Activated CD8-positive, alpha-beta memory T cell treated with anti-CD3 and anti-CD28 coated beads, Interleukin-2, amount 50 U/mL, for 1 hour (primary cell): Measurements from ENCODE around the gene ZFHX2.
"Not testable (repeated sequence)": the region's sequence is repeated elsewhere in the genome, so short reads cannot be mapped to it uniquely, and the experiment has no call there.

ENCODE experiments used
- DNase-seq: peaks from one replicate; pipeline ENCODE4 v3.0.0-alpha.2; 2020; ENCODE audit errors: extremely low read depth

ZFHX2 gene

DNA sequence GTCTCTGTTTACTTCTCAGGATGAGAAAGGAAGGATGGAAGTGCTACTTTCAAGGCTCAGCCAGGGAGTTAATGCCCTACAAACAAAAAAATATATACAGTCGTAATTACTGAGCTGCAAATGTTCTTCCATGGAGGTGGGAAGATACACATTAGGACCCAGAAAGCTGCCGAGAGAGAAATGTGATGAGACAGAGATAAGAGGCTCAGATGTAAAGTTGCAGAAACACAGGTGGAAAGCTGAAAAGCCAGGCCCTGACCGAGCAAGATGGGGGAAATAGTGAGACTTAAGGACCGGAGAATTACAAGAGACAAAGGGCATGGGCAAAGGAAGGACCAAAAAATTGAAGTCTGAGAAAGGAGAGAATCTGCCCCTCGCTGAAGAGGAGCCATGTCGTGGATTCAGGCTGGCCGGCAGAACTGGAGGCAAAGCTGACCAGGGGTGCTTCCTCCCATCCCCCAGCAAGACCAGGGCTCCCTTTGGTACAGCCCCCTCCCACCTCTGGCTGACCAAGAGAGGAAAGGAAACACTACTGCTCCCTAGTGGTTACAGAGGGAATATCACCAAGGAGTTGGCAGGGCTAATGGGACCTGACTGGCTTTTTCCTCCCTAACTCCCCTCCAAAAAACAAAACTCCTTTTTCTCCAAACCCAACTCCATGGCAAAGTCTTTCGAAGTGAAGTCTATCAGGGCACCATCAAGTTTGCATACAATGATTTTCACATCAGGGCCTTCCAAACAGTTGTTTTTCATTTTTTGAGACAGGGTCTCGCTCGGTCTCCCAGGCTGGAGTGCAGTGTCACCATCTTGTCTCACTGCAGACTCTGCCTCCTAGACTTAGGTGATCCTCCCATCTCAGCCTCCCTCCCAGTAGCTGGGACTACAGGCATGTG, 12.1 kb downstream of the ZFHX2 start:
- DNase-seq: no peak

DNA sequence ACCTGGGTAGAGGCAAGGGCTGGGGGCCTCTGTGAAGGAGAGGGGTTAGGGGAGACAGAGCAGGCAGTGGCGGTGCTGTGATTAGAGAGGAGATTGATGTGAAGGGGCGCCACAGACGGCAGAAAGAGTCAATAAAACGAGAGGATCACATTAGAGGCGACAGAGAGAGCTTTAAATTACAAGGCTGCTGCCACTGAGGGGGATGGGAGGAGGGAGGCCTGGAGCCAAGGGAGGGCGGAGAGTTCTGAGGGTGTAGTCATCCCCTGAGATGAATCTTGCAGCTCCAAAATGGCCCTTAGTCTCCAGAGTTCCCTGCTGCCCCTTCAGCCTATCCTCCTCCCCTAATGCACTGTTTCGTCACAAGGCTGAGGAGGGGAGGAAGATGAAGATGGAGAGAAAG, 12.8 kb downstream of the ZFHX2 start:
- DNase-seq: no peak

- no peak for DNase-seq
Observed at GRCh38 chr14:23538050-23538718, 13.4 kb downstream of the ZFHX2 start.

DNA sequence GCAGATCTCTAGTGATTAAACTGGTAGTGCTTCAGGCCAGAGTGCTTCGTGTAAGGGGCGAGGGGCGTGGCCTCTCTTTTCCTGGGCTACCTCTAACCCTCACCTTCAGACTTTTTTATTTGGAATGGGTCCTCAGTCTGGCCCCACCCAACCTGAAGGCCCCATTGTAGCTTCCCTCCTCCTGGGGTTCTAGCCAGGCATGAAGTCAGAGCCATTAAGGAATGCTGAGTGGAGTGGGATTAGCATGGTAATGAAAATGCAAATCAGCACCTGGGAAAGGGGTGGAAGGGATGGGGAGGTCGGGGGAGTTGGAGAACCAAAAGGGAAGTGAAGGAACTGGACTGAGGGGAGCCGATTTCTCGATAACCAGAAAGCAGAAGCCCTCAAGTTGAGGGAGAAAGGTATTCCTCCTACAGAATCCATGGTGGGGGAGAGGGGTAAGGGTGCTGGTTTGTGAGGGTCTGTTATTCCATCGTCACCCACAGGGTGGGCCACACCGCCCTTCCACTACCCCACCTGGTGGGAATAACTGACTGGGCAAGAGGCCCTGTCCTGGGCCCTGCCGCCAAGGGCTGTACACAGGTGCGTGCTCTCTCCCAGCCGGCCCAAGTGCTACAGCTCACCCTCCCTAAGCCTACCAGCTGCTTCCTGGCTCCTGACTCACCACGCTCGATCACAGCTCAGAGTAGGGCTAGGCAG, 14.1 kb downstream of the ZFHX2 start:
- DNase-seq: no peak

DNA sequence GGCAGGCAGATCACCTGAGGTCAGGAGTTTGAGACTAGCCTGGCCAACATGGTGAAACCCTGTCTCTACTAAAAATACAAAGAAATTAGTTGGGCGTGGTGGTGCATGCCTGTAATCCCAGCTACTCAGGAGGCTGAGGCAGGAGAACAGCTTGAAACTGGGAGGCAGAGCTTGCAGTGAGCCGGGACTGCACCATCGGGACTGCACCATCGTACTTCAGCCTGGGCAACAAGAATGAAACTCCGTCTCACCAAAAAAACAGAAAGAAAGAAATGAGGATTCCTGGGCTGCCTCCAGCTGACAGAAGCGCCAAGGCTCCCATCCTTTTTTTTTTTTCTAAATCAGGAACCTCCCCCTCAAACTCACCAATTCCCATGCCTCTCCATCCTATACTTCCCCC, 14.7 kb downstream of the ZFHX2 start:
- DNase-seq: not testable (repeated sequence)

DNA sequence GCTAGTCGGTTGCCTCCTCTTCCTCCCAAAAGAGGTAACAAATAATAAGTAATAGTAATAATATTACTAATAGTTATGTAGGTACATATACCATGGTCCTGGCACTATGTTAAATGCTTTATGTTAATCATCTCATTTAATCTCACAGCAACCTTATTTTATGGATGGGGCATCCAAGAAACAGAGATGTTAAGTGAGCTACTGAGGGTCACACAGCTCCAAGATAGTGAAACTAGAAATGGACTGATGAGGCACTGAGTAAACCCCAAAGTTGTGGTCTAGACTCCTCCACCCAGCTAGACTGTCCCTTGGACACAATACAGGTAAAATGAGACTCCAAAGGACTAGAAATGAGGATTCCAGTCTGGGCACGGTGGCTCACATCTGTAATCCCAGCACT, 15.1 kb downstream of the ZFHX2 start:
- DNase-seq: no peak

DNA sequence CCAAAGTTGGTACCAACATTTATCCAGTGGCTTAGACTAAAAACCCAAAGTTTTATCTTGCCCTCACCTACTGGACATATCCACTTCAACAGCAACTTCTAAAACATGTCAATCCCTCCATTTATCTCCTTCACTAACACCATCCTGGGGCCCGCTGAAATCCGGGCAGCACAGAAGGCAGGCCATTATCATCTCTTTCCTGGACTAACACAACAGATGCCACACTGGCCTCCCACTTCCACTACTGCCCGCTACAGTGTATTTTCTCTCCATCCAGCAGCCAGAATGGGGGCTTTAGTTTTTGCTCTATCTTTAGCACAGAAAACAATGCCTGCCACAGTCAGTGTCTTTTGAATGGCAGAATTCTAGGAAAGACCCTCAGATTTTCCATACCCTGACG, 15.6 kb downstream of the ZFHX2 start:
- no peak for DNase-seq

GRCh38 chr14:23533652-23534435, 17.7 kb downstream of the ZFHX2 start:
- no peak for DNase-seq

DNA sequence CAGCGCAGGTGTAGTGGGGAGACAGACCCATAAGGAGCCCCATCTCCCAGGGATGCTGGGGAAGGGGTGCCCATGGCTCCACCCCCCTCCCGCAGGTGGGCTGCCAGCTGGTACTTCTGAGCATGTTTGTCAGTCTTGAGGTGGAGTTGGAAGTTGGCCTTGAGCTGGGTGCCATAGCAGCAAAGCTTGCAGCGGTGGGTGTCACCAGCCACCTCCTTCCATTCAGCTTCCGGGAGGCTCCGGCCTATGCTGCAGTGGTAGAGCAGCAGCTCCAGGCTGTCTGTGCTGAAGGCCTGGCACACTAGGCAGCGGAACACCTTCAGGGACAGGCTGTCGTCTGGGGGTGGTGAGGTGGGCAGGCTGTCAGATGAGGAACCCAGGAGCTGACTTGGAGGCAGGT, 18.9 kb downstream of the ZFHX2 start:
- no peak for DNase-seq

- no peak for DNase-seq
Observed at GRCh38 chr14:23531391-23531790, 20.2 kb downstream of the ZFHX2 start.

- DNase-seq: no peak
Observed at GRCh38 chr14:23530375-23531055, 21.1 kb downstream of the ZFHX2 start.

DNA sequence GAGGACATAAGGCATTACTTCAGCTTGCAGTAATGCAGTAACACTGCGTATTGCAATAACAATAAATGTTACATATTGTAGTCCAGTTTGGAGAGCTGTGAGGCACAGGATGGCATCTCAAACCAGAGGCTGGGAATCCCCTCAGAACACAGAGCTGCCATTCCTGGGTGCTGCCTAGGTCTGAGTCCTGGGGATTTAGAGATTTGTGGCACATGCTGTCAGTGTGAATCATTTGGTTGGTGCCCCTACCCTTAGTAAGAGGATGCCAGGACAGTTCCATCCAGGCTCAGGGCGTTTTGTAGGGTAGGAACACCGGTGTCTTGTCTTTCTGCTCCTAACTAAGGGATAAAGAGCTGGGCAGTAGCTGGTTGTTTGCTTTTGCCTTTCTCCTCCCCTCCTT, 22.5 kb downstream of the ZFHX2 start:
- DNase-seq: no peak

GRCh38 chr14:23528555-23528954, 23.0 kb downstream of the ZFHX2 start:
- no peak for DNase-seq

- DNase-seq: no peak
Observed at GRCh38 chr14:23525611-23526010, 26.0 kb downstream of the ZFHX2 start.

DNA sequence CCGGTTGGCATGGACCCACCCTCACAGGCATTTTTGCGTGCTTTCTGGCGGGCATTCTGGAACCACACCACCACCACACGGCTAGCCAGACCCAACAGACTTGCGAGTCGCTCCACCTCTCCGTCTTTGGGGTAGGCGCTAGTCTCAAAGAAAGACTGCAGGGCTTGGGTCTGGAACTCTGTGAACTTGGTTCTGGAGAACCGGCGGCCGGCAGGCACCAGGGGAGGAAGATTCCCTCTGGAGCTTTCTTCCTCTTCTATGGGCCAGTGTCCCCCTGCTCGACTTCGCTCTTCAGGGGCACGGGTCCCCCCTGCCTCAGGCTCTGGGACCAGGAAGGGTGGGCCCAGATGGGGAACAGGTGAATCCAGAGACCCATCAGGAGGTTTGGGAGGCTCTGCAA, 26.6 kb downstream of the ZFHX2 start:
- no peak for DNase-seq

DNA sequence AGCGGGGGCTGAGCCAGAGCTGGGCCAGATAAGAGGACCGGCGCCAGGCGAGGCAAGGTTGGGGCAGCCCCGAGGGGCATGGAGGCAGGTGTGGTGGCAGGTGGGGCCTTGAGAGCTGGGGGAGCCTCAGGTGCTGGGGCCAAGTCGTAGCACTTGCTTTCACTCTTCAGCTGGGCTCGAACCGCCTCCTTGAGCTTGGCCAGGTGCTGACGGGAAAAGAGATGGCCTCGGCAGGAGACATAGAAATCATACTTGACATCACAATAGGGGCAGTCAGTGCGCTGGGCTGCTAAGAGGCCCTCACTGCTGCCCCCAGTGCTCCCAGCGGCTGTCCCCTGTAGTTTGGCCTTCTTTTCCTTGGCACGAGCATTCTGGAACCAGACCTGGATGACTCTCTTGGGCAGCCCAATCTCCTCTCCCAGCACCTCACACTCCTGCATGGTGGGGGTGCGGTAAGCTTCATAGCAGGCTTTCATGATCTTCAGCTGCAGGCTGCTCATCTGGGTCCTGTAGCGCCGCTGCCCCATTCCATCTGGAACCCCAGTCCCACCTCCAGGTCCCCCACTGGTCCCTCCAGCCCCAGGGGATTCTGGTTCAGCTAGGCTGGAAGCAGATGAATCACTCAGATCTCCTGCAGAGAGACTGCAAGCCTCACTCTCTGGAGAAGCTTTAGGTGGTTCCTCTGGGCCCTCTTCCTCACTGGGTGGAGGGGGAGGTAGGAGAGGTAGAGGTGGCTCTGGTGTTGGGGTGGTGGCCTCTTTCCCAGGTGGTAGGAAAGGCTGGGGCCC, 28.1 kb downstream of the ZFHX2 start:
- no peak for DNase-seq

DNA sequence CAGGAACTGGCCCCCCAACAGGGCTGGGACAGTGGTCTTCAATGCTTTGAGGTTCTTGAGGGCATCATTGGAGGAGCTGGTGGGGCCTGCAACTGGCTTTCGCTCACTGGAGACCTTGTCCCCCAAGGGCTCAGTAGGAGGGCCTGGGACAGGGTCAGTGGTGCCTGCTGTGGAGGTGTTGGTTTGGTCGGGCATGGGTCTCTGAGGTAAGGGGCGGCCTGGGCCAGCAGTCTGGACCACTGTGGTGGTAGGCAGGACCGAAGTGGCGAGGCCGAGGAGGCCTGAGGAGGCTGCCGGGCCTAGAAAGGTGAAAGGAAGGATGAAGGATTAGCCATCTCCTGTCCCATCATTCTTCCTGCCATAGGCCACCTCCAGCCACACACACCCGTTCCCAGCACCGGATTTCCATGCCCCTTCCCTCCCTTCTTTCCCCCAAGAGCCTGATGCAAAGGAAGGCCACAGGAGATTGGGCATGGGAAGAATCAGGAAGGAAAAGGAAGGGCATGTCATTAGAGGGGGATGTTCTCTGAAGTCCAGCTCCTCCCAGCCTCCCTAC, 28.8 kb downstream of the ZFHX2 start:
- DNase-seq: no peak

DNA sequence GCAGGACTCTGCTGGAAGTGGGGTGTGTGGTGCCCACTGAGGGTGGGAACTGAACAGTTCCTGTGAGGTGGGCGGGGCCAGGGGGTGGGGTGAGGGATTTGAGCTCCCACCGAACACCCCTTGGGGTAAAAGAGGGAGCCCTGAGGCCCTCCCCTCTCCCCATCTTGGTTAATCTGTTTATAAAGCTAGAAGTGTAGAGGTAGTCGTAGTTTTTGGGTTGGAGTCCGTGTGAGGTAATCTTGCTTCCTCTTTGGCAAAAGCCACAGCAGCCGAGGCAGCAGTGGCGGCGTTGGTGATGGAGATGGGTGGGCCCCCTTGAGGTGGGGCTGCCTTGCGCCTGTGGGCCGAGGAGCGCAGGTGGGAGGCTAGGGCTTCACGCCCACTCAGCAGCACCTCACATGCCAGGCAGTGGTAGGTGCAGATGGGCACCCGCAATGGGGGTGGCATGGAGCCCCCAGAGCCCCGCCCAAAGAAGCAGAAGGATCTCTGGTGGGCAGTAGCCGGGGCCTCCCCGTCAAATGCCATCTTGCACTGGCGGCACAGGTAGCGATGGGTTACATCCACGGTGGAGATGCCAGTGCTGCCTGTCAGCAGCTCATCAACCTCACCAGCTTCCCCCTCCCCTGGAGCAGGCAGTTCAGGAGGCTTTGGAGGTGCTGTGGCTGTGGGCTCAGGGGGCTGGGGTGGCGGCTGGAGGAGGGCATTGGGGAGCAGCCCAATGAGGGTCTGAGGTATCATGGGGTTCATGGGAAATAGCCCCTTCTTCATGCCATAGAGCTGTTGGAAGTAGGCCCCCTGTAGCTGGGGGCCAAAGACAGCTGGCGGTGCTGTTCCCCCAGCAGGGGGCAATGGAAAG, 29.6 kb downstream of the ZFHX2 start:
- no peak for DNase-seq

DNA sequence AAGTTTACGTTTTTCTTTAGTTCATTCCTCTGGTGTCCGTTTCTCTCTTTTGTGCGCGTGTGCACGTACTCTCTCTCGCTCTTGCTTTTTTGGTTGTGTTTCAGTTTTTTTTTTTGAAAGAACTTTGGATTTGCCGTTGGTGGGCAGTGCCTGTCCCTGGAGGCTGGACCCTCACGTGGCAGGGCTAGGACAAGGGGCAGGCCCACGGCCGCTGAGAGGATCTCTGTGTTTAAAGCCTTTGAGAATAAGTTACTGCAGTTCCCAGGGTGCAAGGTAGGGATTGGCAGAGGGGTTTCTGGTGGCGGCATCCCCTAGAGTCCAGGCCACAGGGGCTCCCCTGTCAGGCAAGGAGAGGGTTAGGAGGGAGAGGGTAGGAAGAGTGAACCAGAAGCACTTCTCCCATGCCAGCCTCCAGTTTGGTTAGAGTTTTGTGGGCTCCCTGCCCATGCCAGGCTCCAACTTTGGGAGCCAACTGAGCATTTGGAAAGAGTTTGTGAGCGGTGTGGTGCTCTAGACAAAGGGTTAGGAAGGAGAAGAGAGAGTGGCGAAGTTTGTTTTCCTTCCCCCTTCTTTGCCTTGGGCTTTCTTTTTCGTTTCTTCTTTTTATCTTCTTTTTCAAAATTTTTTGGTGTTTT, 30.5 kb downstream of the ZFHX2 start:
- DNase-seq: no peak
